Measurements from ENCODE around the gene MAMSTR. TPM values are rescaled to one million over a fixed set of nuclear protein-coding genes. Genes with fewer than 3 reads are reported as not detected.

MAMSTR gene
- total RNA-seq, 1 experiment from 2014 or later: 1.6 TPM

- H3K9ac ChIP-seq (ENCODE audit: extremely low read depth, insufficient read length, low read length): no peak within 1 kb of the TSS
- no peak for DNase-seq
- TF ChIP-seq, protein P1, sequence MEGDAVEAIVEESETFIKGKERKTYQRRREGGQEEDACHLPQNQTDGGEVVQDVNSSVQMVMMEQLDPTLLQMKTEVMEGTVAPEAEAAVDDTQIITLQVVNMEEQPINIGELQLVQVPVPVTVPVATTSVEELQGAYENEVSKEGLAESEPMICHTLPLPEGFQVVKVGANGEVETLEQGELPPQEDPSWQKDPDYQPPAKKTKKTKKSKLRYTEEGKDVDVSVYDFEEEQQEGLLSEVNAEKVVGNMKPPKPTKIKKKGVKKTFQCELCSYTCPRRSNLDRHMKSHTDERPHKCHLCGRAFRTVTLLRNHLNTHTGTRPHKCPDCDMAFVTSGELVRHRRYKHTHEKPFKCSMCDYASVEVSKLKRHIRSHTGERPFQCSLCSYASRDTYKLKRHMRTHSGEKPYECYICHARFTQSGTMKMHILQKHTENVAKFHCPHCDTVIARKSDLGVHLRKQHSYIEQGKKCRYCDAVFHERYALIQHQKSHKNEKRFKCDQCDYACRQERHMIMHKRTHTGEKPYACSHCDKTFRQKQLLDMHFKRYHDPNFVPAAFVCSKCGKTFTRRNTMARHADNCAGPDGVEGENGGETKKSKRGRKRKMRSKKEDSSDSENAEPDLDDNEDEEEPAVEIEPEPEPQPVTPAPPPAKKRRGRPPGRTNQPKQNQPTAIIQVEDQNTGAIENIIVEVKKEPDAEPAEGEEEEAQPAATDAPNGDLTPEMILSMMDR (conservative IDR thresholded peaks at IDR 0.05): no peak
Observed at GRCh38 chr19:48740164-48740972, 20.8 kb upstream of the MAMSTR start, which contains the start of gene RASIP1. Gene RASIP1, minus strand, starts transcription at chr19:48740610. Its CDS starts 328 bp downstream, at chr19:48740282.

More at GRCh38 chr19:48740164-48740972, 20.8 kb upstream of the MAMSTR start, which contains the start of gene RASIP1:
- no peak within 1 kb of the TSS for H4K8ac ChIP-seq (replicated peaks; ENCODE audit: insufficient read length, low read depth, low read length)
- no peaks in the 10 kb centered on the region for H3K36me3 Mint-ChIP-seq (ENCODE audit: insufficient read depth in 1 of 3, low read depth in 3 of 3)
- H4K20me1 ChIP-seq (ENCODE audit: control insufficient read depth, insufficient read depth, insufficient read length): no peaks in the 10 kb centered on the region
- H2AFZ ChIP-seq (ENCODE audit: low read length): no peak within 1 kb of the TSS
- H3K56ac ChIP-seq (ENCODE audit: insufficient read length, low read depth, low read length): no peak within 1 kb of the TSS
- H3K23ac ChIP-seq (ENCODE audit: insufficient read length, low read depth, low read length): no peak within 1 kb of the TSS
- peaks cover 21% of the 10 kb centered on the region for H3K27me3 Mint-ChIP-seq (ENCODE audit: low read depth)
- H3K14ac ChIP-seq (ENCODE audit: insufficient read depth, low read length): no peak within 1 kb of the TSS
- peak within 1 kb of the TSS; percentile 54 for H3K4me2 ChIP-seq (ENCODE audit: insufficient read depth, insufficient read length, low read length)
- H3K4ac ChIP-seq (ENCODE audit: low read depth, low read length): no peak within 1 kb of the TSS
- no peak within 1 kb of the TSS for H3K18ac ChIP-seq (ENCODE audit: insufficient read length, low read depth, low read length)
- H2BK5ac ChIP-seq (ENCODE audit: insufficient read length, low read length): no peak within 1 kb of the TSS
- H3K4me1 Mint-ChIP-seq: peaks cover 22 to 53% of the 10 kb centered on the region in 2 experiments
- no peak within 1 kb of the TSS for H2AK5ac ChIP-seq (ENCODE audit: insufficient read length, low read length)
- H3K79me1 ChIP-seq (ENCODE audit: insufficient read depth, low read depth, low read length, poor library complexity, severe bottlenecking): no peaks in the 10 kb centered on the region
- H3K4me3 Mint-ChIP-seq: peak within 1 kb of the TSS; percentile 36 to 76
- no peaks in the 10 kb centered on the region; the same call in 1 of the 2 replicates for H3K27me3 ChIP-seq (ENCODE audit: insufficient read depth, low read length)
- no peak within 1 kb of the TSS for H2BK15ac ChIP-seq (ENCODE audit: low read depth, low read length)
- H2BK20ac ChIP-seq (ENCODE audit: low read depth, low read length, poor library complexity, severe bottlenecking): no peak within 1 kb of the TSS
- peaks cover 6% of the 10 kb centered on the region for H3K23me2 ChIP-seq (ENCODE audit: insufficient read length, low read depth, low read length, poor library complexity, severe bottlenecking)
- H3K27ac Mint-ChIP-seq: peak within 1 kb of the TSS in 2 of 3 experiments; percentile 18 to 76; a peak in 2 of 7 replicates
- H3K9me3 ChIP-seq (ENCODE audit: control insufficient read depth, low read depth, low read length): no peaks in the 10 kb centered on the region
- no peak within 1 kb of the TSS for H3T11ph ChIP-seq (ENCODE audit: low read length)
- H4K91ac ChIP-seq (ENCODE audit: insufficient read length, low read depth, low read length): no peak within 1 kb of the TSS
- no peaks in the 10 kb centered on the region; the same call in 1 of the 2 replicates for H3K4me1 ChIP-seq (ENCODE audit: insufficient read depth, low read length)
- no peaks in the 10 kb centered on the region for H3K9me3 Mint-ChIP-seq
- no peak within 1 kb of the TSS for H2BK12ac ChIP-seq (ENCODE audit: insufficient read length, low read depth, low read length)
- H2BK120ac ChIP-seq (ENCODE audit: low read depth, low read length, poor library complexity, severe bottlenecking): no peak within 1 kb of the TSS
- no CpG with 5 or more reads among the region's 27 CpGs for WGBS (ENCODE audit: extremely low coverage, insufficient read length, low lambda C conversion rate)
- H4K5ac ChIP-seq (ENCODE audit: insufficient read length, low read depth, low read length): no peak within 1 kb of the TSS
- no peaks in the 10 kb centered on the region for H3K79me2 ChIP-seq (ENCODE audit: insufficient read depth, low read length)
- no peak within 1 kb of the TSS for H3K27ac ChIP-seq (ENCODE audit: insufficient read length, low read depth, low read length)

All from H9 (cell line).